ENCODE results near the gene RPL41.
A peak's percentile ranks its signal among the peaks of the same experiment; 100 is the strongest.

Gene RPL41

GRCh38 chr12:56129206-56129941, 12.9 kb downstream of the RPL41 start:
- Histone ChIP-seq H3K27me3 (replicated peaks; ENCODE audit: insufficient read depth, low read length) (no peaks in the 10 kb centered on the region), H3K4me3 (ENCODE audit: low read length) (peak overlapping the region; percentile 93), H3K36me3 (replicated peaks; ENCODE audit: insufficient read depth, low read length) (0 out of 2 replicates have a peak, but pooled peaks cover 11% of the 10 kb centered on the region), H3K79me2 (ENCODE audit: low read length) (peaks cover 32% of the 10 kb centered on the region), H3K9ac (ENCODE audit: low read length) (peak overlapping the region; percentile 83; the same call in 1 of the 2 replicates), H3F3A (ENCODE audit: insufficient read depth, low read length) (peaks cover 23% of the 10 kb centered on the region), H3K4me1 (ENCODE audit: low read length) (peaks cover 13% of the 10 kb centered on the region), H2AFZ (ENCODE audit: low read length) (peak overlapping the region; percentile 72), H3K9me3 (replicated peaks; ENCODE audit: insufficient read depth, low read length) (no peaks in the 10 kb centered on the region), H3K4me2 (ENCODE audit: low read depth, low read length) (peak overlapping the region; percentile 94), H3K27ac (ENCODE audit: low read length) (peak overlapping the region; percentile 28; the same call in 1 of the 2 replicates), H4K20me1 (ENCODE audit: insufficient read depth, low read length) (no peaks in the 10 kb centered on the region), H3K9me2 (replicated peaks; ENCODE audit: insufficient read depth, low read length) (no peaks in the 10 kb centered on the region)
- peak; percentile 59 for DNase-seq
- TF ChIP-seq CTCF (IDR thresholded peaks at IDR 0.05; ENCODE audit: low read length) = no peak
- TF ChIP-seq EZH2 (optimal IDR thresholded peaks at IDR 0.05; ENCODE audit: low read depth, low read length) = no peak
- TF ChIP-seq EZH2phosphoT487 (IDR thresholded peaks at IDR 0.05; ENCODE audit: low read length) = no peak

GRCh38 chr12:56129942-56130495, 13.6 kb downstream of the RPL41 start:
- H3K4me1 ChIP-seq (ENCODE audit: low read length) = peaks cover 17% of the 10 kb centered on the region
- no peak for TF ChIP-seq EZH2phosphoT487 (IDR thresholded peaks at IDR 0.05; ENCODE audit: low read length)
- TF ChIP-seq EZH2 (optimal IDR thresholded peaks at IDR 0.05; ENCODE audit: low read depth, low read length) = no peak
- no peak for TF ChIP-seq CTCF (IDR thresholded peaks at IDR 0.05; ENCODE audit: low read length)
- peaks cover 32% of the 10 kb centered on the region for H3K79me2 ChIP-seq (ENCODE audit: low read length)
- H3K36me3 ChIP-seq (replicated peaks; ENCODE audit: insufficient read depth, low read length) = 0 out of 2 replicates have a peak, but pooled peaks cover 11% of the 10 kb centered on the region
- peak overlapping the region; percentile 83; the same call in 1 of the 2 replicates for H3K9ac ChIP-seq (ENCODE audit: low read length)
- peak overlapping the region; percentile 94; the same call in 1 of the 2 replicates for H3K4me2 ChIP-seq (ENCODE audit: low read depth, low read length)
- DNase-seq = no peak
- no peaks in the 10 kb centered on the region for H3K27me3 ChIP-seq (replicated peaks; ENCODE audit: insufficient read depth, low read length)
- peaks cover 23% of the 10 kb centered on the region for H3F3A ChIP-seq (ENCODE audit: insufficient read depth, low read length)
- no peak overlapping the region for H2AFZ ChIP-seq (ENCODE audit: low read length)
- H3K27ac ChIP-seq (ENCODE audit: low read length) = no peak overlapping the region
- no peaks in the 10 kb centered on the region for H3K9me3 ChIP-seq (replicated peaks; ENCODE audit: insufficient read depth, low read length)
- H4K20me1 ChIP-seq (ENCODE audit: insufficient read depth, low read length) = no peaks in the 10 kb centered on the region
- no peak overlapping the region for H3K4me3 ChIP-seq (ENCODE audit: low read length)
- H3K9me2 ChIP-seq (replicated peaks; ENCODE audit: insufficient read depth, low read length) = no peaks in the 10 kb centered on the region

- Histone ChIP-seq H3K27me3 (replicated peaks; ENCODE audit: insufficient read depth, low read length) (no peaks in the 10 kb centered on the region), H3K9me2 (replicated peaks; ENCODE audit: insufficient read depth, low read length) (no peaks in the 10 kb centered on the region), H4K20me1 (ENCODE audit: insufficient read depth, low read length) (no peaks in the 10 kb centered on the region), H3K4me2 (ENCODE audit: low read depth, low read length) (no peak overlapping the region), H2AFZ (ENCODE audit: low read length) (no peak overlapping the region), H3K4me3 (ENCODE audit: low read length) (no peak overlapping the region), H3K79me2 (ENCODE audit: low read length) (peaks cover 32% of the 10 kb centered on the region), H3K9ac (ENCODE audit: low read length) (no peak overlapping the region), H3K9me3 (replicated peaks; ENCODE audit: insufficient read depth, low read length) (no peaks in the 10 kb centered on the region), H3F3A (ENCODE audit: insufficient read depth, low read length) (peaks cover 22% of the 10 kb centered on the region), H3K4me1 (ENCODE audit: low read length) (peaks cover 17% of the 10 kb centered on the region), H3K27ac (ENCODE audit: low read length) (no peak overlapping the region), H3K36me3 (replicated peaks; ENCODE audit: insufficient read depth, low read length) (0 out of 2 replicates have a peak, but pooled peaks cover 11% of the 10 kb centered on the region)
- TF ChIP-seq EZH2 (optimal IDR thresholded peaks at IDR 0.05; ENCODE audit: low read depth, low read length) = no peak
- TF ChIP-seq EZH2phosphoT487 (IDR thresholded peaks at IDR 0.05; ENCODE audit: low read length) = no peak
- no peak for TF ChIP-seq CTCF (IDR thresholded peaks at IDR 0.05; ENCODE audit: low read length)
- no peak for DNase-seq
These were observed 14.4 kb downstream of the RPL41 start for GRCh38 chr12:56130876-56131275.
